Measurements from ENCODE around the gene PDGFB. TPM values are rescaled to one million over a fixed set of nuclear protein-coding genes. Genes with fewer than 3 reads are reported as not detected.

PDGFB gene
- total and polyA plus RNA-seq, 9 donors: 3.9 to 10.7 (median 5.5) TPM

DNA sequence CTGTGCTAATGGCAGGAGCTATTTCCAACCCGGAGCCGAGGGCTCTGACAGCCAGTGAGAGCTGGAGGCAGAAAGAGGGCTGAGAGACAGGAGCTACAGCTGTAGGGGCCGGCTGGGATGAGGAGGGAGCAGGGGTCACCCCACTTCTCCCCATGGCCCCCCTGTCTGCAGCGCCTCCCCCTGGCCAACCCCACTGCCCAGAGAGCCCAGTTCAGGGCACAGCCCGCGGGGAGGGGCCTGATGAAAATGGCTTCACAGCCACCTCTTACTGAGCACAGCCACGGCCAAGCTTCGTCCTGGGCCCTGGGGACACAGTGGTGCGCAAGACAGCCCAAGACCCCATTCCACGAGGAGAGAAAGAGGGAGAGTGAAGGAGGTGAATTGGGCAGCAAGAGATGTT, 46.7 kb upstream of the PDGFB start:
- H3K4me1 ChIP-seq (ENCODE audit: insufficient read depth): peaks cover 4% of the 10 kb centered on the region
- DNase-seq: peak in 1 of 5 donors; percentile 35
- H3K36me3 ChIP-seq: no peaks in the 10 kb centered on the region
- no peaks in the 10 kb centered on the region for H3K9me3 ChIP-seq
- intact Hi-C loops (cut with DNase I): no loop called here
- no peak overlapping the region for H3K4me3 ChIP-seq
- no peaks in the 10 kb centered on the region for H3K27me3 ChIP-seq
- H3K27ac ChIP-seq: peak overlapping the region in 1 of 2 donors; percentile 41
- WGBS, 3 donors: 79 to 90% (median 89%) methylated on average over 10 of the region's 10 CpGs
- TF ChIP-seq, protein P1, sequence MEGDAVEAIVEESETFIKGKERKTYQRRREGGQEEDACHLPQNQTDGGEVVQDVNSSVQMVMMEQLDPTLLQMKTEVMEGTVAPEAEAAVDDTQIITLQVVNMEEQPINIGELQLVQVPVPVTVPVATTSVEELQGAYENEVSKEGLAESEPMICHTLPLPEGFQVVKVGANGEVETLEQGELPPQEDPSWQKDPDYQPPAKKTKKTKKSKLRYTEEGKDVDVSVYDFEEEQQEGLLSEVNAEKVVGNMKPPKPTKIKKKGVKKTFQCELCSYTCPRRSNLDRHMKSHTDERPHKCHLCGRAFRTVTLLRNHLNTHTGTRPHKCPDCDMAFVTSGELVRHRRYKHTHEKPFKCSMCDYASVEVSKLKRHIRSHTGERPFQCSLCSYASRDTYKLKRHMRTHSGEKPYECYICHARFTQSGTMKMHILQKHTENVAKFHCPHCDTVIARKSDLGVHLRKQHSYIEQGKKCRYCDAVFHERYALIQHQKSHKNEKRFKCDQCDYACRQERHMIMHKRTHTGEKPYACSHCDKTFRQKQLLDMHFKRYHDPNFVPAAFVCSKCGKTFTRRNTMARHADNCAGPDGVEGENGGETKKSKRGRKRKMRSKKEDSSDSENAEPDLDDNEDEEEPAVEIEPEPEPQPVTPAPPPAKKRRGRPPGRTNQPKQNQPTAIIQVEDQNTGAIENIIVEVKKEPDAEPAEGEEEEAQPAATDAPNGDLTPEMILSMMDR (IDR thresholded peaks at IDR 0.05): no peak
- TF ChIP-seq POLR2A (IDR thresholded peaks at IDR 0.05): no peak
- TF ChIP-seq EP300 (IDR thresholded peaks at IDR 0.05): no peak

DNA sequence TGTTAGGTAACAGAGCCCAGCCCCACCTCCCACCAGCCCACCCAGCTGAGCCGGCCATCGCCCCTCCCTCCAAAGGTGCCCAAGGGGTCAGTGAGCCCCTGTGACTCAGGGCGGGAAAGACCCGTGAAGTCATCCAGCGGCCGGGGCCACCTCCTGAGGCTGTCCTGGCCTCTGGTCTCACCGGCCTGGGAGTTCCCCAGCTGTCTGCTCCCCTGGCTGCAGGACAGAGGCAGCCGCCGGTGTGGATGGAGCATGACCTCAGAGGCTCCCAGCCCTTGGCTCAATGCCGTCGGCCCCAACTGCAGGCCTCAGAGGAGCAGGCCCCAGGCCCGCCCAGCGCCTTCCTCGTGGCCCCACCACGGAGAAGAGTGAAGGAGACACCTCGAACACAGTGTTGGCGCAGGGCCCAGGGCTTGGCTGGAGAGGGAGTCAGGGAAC, 46.0 kb upstream of the PDGFB start:
- Histone ChIP-seq H3K36me3 (no peaks in the 10 kb centered on the region), H3K4me1 (ENCODE audit: insufficient read depth) (peaks cover 4% of the 10 kb centered on the region), H3K27ac (no peak overlapping the region), H3K9me3 (no peaks in the 10 kb centered on the region), H3K27me3 (no peaks in the 10 kb centered on the region), H3K4me3 (no peak overlapping the region)
- intact Hi-C loops (cut with DNase I): no loop called here
- TF ChIP-seq POLR2A (IDR thresholded peaks at IDR 0.05) (no peak), EP300 (IDR thresholded peaks at IDR 0.05) (no peak)
- TF ChIP-seq, protein P1 (IDR thresholded peaks at IDR 0.05): no peak
- WGBS, 3 donors: 23 to 33% (median 32%) methylated on average over 17 of the region's 17 CpGs
- DNase-seq: peak; percentile 58 to 90 (median 74)

DNA sequence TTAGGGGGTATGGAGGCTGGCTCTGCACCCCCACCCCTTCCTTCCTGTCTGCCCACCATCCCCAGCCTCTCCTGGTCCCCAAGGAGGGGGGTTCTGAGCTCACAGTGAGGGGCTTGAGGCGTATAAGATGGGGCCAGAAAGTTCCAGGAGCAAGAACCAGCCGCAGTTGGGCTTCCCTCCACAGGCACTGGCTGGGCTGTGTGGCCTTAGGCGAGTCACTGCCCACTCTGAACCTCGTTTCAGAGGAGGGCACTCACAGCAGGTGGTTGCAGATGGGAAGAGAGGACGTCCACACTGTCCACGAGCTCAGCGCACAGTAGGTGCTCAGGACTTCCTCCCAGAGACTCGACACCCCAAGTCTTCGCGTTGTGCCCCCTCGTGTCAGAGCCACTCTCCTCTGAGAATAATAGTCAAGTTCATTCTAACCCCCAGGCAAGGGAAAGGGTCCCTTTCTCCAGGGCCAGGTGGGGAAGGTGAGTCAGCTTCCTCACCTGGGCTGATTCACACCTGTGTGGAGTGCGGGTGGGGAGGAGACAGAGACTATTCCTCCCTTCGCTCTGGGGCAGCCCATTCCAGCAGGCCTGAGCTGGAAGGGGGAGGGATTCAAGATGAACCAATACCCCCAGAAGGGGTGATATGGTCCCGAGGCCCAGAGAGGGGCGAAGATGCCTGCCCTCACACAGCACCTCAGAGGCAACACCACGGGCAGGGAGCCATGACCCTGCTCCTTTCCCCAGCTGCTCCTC, 45.4 kb upstream of the PDGFB start:
- Histone ChIP-seq H3K4me1 (ENCODE audit: insufficient read depth) (peaks cover 4% of the 10 kb centered on the region), H3K27me3 (no peaks in the 10 kb centered on the region), H3K9me3 (no peaks in the 10 kb centered on the region), H3K36me3 (no peaks in the 10 kb centered on the region), H3K27ac (no peak overlapping the region), H3K4me3 (no peak overlapping the region)
- no peak for DNase-seq
- 83 to 86% (median 85%) methylated on average over 16 of the region's 16 CpGs for WGBS, 3 donors
- intact Hi-C loops (cut with DNase I): no loop called here
- TF ChIP-seq POLR2A (IDR thresholded peaks at IDR 0.05) (no peak), EP300 (IDR thresholded peaks at IDR 0.05) (no peak)
- TF ChIP-seq, protein P1 (IDR thresholded peaks at IDR 0.05): no peak

DNA sequence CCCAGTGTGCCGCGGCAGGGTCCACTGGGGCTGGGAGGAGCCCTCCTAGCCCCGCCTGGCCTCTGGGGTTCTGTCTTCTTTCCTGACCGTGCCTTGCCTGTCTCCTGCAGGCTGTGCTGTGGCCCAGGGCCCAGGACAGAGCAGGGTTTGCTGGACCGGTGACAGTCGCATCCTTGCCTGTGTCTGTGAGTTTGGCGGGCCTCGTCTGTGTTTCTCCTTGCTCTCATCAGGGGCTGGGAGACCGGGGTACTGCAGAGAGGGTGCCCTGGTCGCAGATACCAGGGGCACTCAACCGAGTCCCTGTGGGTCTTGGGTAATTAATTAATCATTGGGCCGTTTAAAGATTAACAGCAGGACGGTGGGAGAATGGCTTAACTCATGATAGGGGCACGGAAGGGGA, 44.8 kb upstream of the PDGFB start:
- no peaks in the 10 kb centered on the region for H3K27me3 ChIP-seq
- H3K4me1 ChIP-seq (ENCODE audit: insufficient read depth): peaks cover 4% of the 10 kb centered on the region
- no peaks in the 10 kb centered on the region for H3K36me3 ChIP-seq
- H3K4me3 ChIP-seq: no peak overlapping the region
- WGBS, 3 donors: 76 to 83% (median 79%) methylated on average over 13 to 14 of the region's 14 CpGs
- intact Hi-C loops (cut with DNase I): no loop called here
- TF ChIP-seq POLR2A (IDR thresholded peaks at IDR 0.05) (no peak), EP300 (IDR thresholded peaks at IDR 0.05) (no peak)
- TF ChIP-seq, protein P1 (IDR thresholded peaks at IDR 0.05): no peak
- DNase-seq: no peak
- H3K9me3 ChIP-seq: no peaks in the 10 kb centered on the region
- H3K27ac ChIP-seq: no peak overlapping the region

All from ovary (tissue), 9 donors.